ENCODE measurements around the gene LCNL1.

The LCNL1 gene

DNA sequence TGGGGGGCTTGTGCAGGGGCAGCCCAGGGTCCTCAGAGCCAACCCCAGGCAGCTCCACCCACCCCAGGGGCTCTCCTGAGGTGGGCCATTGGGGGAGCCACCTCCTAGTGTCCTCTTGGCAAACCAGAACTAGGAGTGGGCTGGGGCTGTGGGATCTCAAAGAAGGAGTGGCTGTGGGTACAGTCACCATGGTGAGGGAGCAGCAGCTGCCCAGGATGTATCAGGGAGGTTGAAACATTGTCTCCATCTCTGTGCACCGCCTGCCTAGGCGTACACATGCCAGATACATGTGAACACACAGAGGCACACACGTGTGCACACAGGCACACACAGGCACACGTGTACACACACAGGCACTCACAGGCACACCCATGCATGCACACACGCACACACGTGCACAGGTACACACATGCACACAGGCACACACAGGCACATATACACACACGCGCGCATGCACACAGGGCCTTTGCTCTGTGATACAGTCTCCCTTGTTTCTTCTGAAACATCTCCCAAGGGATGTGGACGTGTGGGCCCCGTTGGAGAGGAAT, 20.0 kb upstream of the LCNL1 start:
- no peak overlapping the region for H3K4me3 ChIP-seq (ENCODE audit: low read depth in 1 of 2, low read length in 2 of 2)
- no peaks in the 10 kb centered on the region for H3K36me3 ChIP-seq (ENCODE audit: control insufficient read depth in 1 of 2, insufficient read depth in 2 of 2, low read length in 2 of 2)
- no peaks in the 10 kb centered on the region for H3K27me3 ChIP-seq (ENCODE audit: low read depth, low read length)
- H3K9me3 ChIP-seq (ENCODE audit: control insufficient read depth in 1 of 2, low read length in 2 of 2), result no peaks in the 10 kb centered on the region
- H3K4me1 ChIP-seq (ENCODE audit: control insufficient read depth in 1 of 2, insufficient read depth in 2 of 2, low read length in 2 of 2), result peaks cover 0 to 10% of the 10 kb centered on the region in 2 donors
- H3K27ac ChIP-seq (ENCODE audit: low read length), result no peak overlapping the region

DNA sequence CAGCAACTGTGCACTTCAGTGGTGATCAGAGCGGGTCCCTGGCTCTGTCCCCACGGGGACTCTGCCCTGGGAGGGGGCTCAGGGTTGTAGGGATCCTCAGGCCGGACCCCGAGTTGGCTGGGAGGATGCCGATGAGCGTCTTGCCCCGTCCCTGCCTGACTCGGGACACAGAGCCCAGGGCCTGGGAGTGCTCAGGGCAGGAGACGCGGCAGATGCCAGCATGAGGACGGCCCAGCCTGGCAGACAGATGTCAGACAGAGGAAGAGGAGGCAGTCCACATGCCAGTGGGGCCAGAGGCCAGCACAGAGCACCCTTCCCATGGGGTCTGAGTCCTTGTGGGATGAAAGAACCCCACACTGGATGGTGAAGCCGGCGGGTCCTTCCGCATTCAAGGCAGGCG, 19.5 kb upstream of the LCNL1 start:
- no peaks in the 10 kb centered on the region for H3K9me3 ChIP-seq (ENCODE audit: control insufficient read depth in 1 of 2, low read length in 2 of 2)
- no peak overlapping the region for H3K27ac ChIP-seq (ENCODE audit: low read length)
- H3K4me1 ChIP-seq (ENCODE audit: control insufficient read depth in 1 of 2, insufficient read depth in 2 of 2, low read length in 2 of 2), result peaks cover 0 to 10% of the 10 kb centered on the region in 2 donors
- no peak overlapping the region for H3K4me3 ChIP-seq (ENCODE audit: low read depth in 1 of 2, low read length in 2 of 2)
- no peaks in the 10 kb centered on the region for H3K36me3 ChIP-seq (ENCODE audit: control insufficient read depth in 1 of 2, insufficient read depth in 2 of 2, low read length in 2 of 2)
- no peaks in the 10 kb centered on the region for H3K27me3 ChIP-seq (ENCODE audit: low read depth, low read length)

DNA sequence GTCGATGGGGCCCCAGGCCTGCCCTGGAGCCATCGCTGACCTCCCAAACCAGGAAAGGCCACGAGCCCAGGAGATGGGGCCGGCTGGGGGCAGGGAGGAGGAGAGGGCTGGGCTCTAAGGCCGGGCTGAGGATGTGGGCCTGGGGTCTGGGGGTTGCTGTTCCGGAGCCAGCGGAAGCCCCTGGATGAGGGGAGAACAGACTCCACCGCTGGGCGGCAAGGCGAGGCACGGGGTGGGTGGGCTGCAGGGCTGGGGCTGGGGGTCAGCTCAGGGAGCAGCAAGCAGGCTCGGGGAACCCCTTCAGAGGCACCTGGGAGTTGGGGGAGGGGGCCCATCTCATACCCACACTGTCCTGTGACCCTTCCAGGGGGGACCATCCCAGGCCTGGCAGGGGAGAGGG, 19.0 kb upstream of the LCNL1 start:
- H3K27ac ChIP-seq (ENCODE audit: low read length), result no peak overlapping the region
- H3K27me3 ChIP-seq (ENCODE audit: low read depth, low read length), result no peaks in the 10 kb centered on the region
- no peaks in the 10 kb centered on the region for H3K36me3 ChIP-seq (ENCODE audit: control insufficient read depth in 1 of 2, insufficient read depth in 2 of 2, low read length in 2 of 2)
- H3K4me1 ChIP-seq (ENCODE audit: control insufficient read depth in 1 of 2, insufficient read depth in 2 of 2, low read length in 2 of 2), result peaks cover 0 to 10% of the 10 kb centered on the region in 2 donors
- no peak overlapping the region for H3K4me3 ChIP-seq (ENCODE audit: low read depth in 1 of 2, low read length in 2 of 2)
- H3K9me3 ChIP-seq (ENCODE audit: control insufficient read depth in 1 of 2, low read length in 2 of 2), result no peaks in the 10 kb centered on the region

DNA sequence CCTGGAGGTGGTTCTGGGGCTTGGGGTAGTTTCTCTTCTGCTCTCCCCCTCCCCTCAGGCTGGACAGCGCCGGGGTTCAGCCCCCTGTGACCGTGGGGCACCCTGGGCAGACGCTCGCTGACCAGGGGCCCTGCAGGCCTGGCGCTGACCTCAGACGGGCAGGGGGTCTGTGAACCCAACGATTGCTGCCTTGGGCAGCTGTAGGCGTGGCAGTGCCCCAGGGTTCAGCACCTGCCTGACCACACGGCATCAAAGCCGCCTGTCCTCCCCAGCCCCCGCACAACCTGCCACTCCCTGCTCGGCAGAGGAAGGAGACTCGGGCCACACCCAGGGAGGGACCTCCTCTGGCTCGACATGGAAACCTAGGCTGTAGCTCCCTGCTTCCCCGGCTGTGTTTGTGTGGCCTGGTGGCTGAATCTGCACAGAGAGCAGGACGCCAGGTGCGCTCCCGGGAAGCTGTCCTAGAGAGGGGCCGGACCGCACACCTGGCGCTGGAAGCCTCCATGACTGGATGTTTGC, 18.6 kb upstream of the LCNL1 start:
- Histone ChIP-seq H3K27me3 (ENCODE audit: low read depth, low read length) (no peaks in the 10 kb centered on the region), H3K4me1 (ENCODE audit: control insufficient read depth in 1 of 2, insufficient read depth in 2 of 2, low read length in 2 of 2) (peaks cover 0 to 10% of the 10 kb centered on the region in 2 donors), H3K9me3 (ENCODE audit: control insufficient read depth in 1 of 2, low read length in 2 of 2) (no peaks in the 10 kb centered on the region), H3K4me3 (ENCODE audit: low read depth in 1 of 2, low read length in 2 of 2) (no peak overlapping the region), H3K36me3 (ENCODE audit: control insufficient read depth in 1 of 2, insufficient read depth in 2 of 2, low read length in 2 of 2) (no peaks in the 10 kb centered on the region), H3K27ac (ENCODE audit: low read length) (no peak overlapping the region)

DNA sequence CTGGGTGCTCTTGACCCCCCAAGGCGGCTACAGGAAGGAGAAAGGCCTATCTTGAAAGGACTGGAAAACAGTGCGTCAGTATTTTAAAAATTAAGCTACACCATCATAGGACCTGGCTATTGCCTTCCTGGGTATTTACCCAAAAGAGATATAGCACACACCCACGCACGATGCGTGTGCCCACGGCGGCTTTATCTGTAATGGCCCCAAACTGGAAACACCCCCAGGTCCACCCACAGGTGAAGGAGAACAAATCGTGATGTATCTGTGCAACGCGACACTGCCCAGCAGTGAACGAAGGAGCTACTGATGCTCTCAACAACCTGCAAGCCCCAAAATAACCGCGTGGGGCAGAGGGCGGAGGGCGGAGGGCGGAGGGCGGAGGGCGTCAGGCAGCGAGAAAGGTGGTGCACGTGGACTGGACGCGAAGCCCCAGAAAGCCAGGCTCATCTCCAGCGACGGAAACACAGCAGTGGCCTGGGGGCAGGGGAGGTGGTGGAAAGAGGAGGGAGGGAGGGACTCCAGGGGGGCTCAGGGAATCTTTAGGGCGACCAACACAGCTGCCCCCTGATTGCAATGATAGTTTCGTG, 17.9 kb upstream of the LCNL1 start:
- H3K4me1 ChIP-seq (ENCODE audit: control insufficient read depth in 1 of 2, insufficient read depth in 2 of 2, low read length in 2 of 2), result peaks cover 0 to 10% of the 10 kb centered on the region in 2 donors
- no peak overlapping the region for H3K27ac ChIP-seq (ENCODE audit: low read length)

DNA sequence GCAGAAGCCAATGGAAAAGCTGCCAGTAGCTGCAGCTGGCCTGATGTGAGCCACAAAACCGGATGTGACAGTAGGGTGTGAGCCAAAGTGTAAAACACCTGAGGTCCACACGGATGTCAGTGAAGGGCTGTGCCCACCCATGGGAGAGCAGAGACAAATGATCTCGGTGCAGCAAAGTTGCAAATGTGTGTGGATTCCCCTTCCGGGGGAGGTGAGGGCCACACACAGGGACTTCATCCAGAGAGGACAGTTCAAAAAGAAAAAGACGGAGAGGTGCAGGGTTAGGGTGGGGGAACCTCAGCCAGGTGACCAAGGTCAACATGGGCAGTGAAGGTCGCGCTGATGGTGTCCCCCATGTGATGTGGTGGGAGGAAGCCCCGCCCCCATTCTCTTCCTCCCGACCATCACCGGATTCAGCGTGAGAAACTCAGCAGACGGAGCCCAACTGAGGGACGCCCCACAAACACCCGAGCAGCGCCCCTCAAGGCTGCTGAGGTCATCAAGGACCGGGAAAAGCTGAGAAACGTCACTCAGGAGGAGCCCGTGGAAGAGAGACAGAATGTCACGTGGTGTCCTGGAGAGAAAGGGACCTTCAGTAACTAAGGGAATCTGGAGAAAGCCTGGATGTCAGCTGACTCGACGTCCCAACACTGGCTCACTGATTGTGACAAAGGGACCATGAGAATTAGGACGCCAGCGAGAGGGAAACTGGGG, 16.9 kb upstream of the LCNL1 start:
- Histone ChIP-seq H3K36me3 (ENCODE audit: control insufficient read depth in 1 of 2, insufficient read depth in 2 of 2, low read length in 2 of 2) (no peaks in the 10 kb centered on the region), H3K4me3 (ENCODE audit: low read depth in 1 of 2, low read length in 2 of 2) (peak overlapping the region in 1 of 2 donors; percentile 11), H3K27me3 (ENCODE audit: low read depth, low read length) (no peaks in the 10 kb centered on the region), H3K27ac (ENCODE audit: low read length) (no peak overlapping the region), H3K4me1 (ENCODE audit: control insufficient read depth in 1 of 2, insufficient read depth in 2 of 2, low read length in 2 of 2) (peaks cover 0 to 7% of the 10 kb centered on the region in 2 donors), H3K9me3 (ENCODE audit: control insufficient read depth in 1 of 2, low read length in 2 of 2) (no peaks in the 10 kb centered on the region)

More for the DNA sequence above, 17.9 kb upstream of the LCNL1 start:
- H3K27me3 ChIP-seq (ENCODE audit: low read depth, low read length), result no peaks in the 10 kb centered on the region
- no peak overlapping the region for H3K4me3 ChIP-seq (ENCODE audit: low read depth in 1 of 2, low read length in 2 of 2)
- H3K36me3 ChIP-seq (ENCODE audit: control insufficient read depth in 1 of 2, insufficient read depth in 2 of 2, low read length in 2 of 2), result no peaks in the 10 kb centered on the region
- no peaks in the 10 kb centered on the region for H3K9me3 ChIP-seq (ENCODE audit: control insufficient read depth in 1 of 2, low read length in 2 of 2)

DNA sequence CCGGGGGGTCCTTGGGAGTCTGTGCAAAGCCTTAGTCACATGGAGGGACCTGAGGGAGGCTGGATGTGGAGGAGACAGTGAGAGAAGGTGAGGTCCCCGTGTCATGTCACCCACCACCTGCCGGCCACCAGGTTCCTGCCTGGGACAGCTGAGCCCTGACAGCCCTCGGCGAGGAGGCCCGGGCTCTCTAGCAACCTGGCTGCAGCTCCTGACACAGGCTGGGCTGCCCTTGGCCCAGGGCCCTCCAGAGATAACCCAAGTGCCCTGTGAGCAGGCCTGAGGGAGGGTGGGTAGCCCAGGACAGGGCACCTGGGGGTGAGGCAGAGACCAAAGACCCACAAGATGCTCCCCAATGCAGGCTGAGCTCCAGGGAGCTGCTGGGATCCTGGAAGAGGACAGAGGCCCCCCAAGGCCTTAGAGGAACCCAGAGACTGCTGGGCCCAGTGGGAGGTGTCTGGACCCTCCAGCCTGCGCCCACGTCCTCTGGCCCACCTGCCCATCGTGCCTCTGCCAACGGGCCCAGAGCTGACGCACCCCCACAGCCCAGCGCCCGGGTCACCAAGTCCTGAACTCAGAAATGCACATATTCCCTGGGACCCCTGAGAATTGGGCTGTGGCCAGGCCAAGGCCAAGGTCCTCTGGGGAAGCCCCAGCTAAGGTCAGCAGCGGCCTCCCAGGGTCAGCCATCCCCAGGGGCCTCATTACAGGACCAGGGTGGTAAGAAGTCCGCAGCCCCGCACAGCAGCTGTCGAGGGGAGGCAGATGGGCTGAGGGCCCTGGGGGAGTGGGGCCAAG, 14.3 kb upstream of the LCNL1 start:
- H3K27ac ChIP-seq (ENCODE audit: low read length), result no peak overlapping the region
- peaks cover 0 to 6% of the 10 kb centered on the region in 2 donors for H3K4me1 ChIP-seq (ENCODE audit: control insufficient read depth in 1 of 2, insufficient read depth in 2 of 2, low read length in 2 of 2)
- H3K9me3 ChIP-seq (ENCODE audit: control insufficient read depth in 1 of 2, low read length in 2 of 2), result no peaks in the 10 kb centered on the region
- H3K4me3 ChIP-seq (ENCODE audit: low read depth in 1 of 2, low read length in 2 of 2), result no peak overlapping the region
- no peaks in the 10 kb centered on the region for H3K36me3 ChIP-seq (ENCODE audit: control insufficient read depth in 1 of 2, insufficient read depth in 2 of 2, low read length in 2 of 2)
- no peaks in the 10 kb centered on the region for H3K27me3 ChIP-seq (ENCODE audit: low read depth, low read length)

DNA sequence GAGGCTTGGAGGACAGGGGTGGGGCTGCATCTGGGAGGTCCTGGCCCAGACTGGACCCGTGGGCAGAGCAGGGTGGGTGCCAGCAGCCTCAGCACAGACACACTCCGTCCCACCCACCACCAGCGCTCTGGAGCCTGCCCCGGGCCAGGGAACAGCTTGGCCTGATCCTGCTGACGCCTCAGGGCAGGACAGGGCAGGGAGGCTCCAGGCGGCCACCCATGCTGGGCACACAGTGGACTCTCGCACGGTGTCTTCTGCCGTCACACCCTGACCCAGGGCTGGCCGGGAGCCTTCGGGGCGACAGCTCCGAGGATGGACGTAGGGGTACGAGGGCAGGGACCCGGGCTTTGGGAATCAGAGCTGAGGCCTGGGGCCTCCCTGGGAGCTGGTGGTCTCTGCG, 13.6 kb upstream of the LCNL1 start:
- H3K4me3 ChIP-seq (ENCODE audit: low read depth in 1 of 2, low read length in 2 of 2), result no peak overlapping the region
- H3K27me3 ChIP-seq (ENCODE audit: low read depth, low read length), result no peaks in the 10 kb centered on the region
- H3K9me3 ChIP-seq (ENCODE audit: control insufficient read depth in 1 of 2, low read length in 2 of 2), result no peaks in the 10 kb centered on the region
- H3K27ac ChIP-seq (ENCODE audit: low read length), result no peak overlapping the region
- H3K36me3 ChIP-seq (ENCODE audit: control insufficient read depth in 1 of 2, insufficient read depth in 2 of 2, low read length in 2 of 2), result no peaks in the 10 kb centered on the region
- peaks cover 0 to 6% of the 10 kb centered on the region in 2 donors for H3K4me1 ChIP-seq (ENCODE audit: control insufficient read depth in 1 of 2, insufficient read depth in 2 of 2, low read length in 2 of 2)

DNA sequence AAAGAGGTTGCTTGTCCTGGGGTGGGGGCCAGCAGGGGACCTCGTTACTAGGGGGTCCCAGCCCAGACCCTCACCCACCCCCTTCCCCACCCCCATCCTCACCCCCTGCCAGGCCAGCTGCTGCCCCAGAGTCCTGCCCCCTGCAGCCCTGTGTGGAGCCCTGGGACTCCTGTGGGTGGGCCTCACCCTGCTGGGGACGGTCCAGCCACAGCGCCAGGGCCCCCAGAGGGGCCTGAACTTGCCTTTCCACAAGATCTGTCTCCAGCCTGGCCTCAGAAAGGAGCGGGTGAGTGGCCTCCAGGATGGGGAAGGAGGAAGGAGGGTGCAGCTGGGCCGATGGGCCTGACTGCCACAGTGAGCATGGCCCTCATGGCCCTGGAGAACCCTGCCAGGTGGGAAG, 13.0 kb upstream of the LCNL1 start:
- Histone ChIP-seq H3K4me1 (ENCODE audit: control insufficient read depth in 1 of 2, insufficient read depth in 2 of 2, low read length in 2 of 2) (peaks cover 0 to 6% of the 10 kb centered on the region in 2 donors), H3K36me3 (ENCODE audit: control insufficient read depth in 1 of 2, insufficient read depth in 2 of 2, low read length in 2 of 2) (no peaks in the 10 kb centered on the region), H3K27me3 (ENCODE audit: low read depth, low read length) (no peaks in the 10 kb centered on the region), H3K27ac (ENCODE audit: low read length) (no peak overlapping the region), H3K9me3 (ENCODE audit: control insufficient read depth in 1 of 2, low read length in 2 of 2) (no peaks in the 10 kb centered on the region), H3K4me3 (ENCODE audit: low read depth in 1 of 2, low read length in 2 of 2) (no peak overlapping the region)

DNA sequence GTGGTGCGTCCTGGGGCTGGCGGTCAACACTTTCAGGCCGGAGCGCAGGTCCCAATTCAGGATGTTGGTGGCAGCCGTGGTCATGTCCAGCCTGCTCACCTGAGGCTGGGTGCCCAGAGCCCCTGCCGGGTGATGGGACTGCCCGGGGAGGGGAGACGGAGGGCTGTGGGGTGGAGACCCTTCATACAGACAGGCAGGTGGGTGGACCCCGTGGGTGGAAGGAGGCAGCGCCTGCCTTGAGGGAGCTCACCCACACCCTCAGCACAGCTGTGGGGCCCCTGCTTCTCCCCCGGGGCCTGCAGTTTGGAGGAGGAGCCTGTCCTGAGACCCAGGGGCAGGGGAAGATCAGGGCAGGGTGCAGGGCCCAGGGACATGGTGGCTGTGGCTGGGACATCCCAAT, 12.4 kb upstream of the LCNL1 start:
- Histone ChIP-seq H3K36me3 (ENCODE audit: control insufficient read depth in 1 of 2, insufficient read depth in 2 of 2, low read length in 2 of 2) (no peaks in the 10 kb centered on the region), H3K9me3 (ENCODE audit: control insufficient read depth in 1 of 2, low read length in 2 of 2) (no peaks in the 10 kb centered on the region), H3K4me3 (ENCODE audit: low read depth in 1 of 2, low read length in 2 of 2) (no peak overlapping the region), H3K4me1 (ENCODE audit: control insufficient read depth in 1 of 2, insufficient read depth in 2 of 2, low read length in 2 of 2) (peaks cover 0 to 6% of the 10 kb centered on the region in 2 donors), H3K27me3 (ENCODE audit: low read depth, low read length) (no peaks in the 10 kb centered on the region), H3K27ac (ENCODE audit: low read length) (no peak overlapping the region)

DNA sequence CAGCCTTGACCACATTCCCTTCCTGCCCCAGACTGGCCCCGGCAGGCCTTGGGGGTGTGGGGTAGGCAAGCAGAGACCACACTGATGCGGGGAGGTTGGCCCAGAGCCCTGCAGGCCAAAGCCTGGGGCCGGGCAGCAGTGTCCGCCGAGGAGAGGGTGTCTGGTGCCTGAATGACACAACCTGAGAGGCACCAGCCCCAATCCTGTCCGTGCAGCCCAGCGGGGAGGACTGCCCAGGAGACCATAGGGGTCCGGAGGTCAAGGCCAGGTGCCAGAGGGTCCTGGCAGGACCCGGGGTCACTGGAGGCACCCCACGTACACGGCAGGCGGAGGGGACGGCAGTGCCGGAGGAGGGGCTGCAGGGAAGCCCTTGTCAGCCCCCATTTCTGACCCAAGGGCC, 11.0 kb upstream of the LCNL1 start:
- Histone ChIP-seq H3K27me3 (ENCODE audit: low read depth, low read length) (no peaks in the 10 kb centered on the region), H3K36me3 (ENCODE audit: control insufficient read depth in 1 of 2, insufficient read depth in 2 of 2, low read length in 2 of 2) (no peaks in the 10 kb centered on the region), H3K27ac (ENCODE audit: low read length) (no peak overlapping the region), H3K4me3 (ENCODE audit: low read depth in 1 of 2, low read length in 2 of 2) (no peak overlapping the region), H3K9me3 (ENCODE audit: control insufficient read depth in 1 of 2, low read length in 2 of 2) (no peaks in the 10 kb centered on the region), H3K4me1 (ENCODE audit: control insufficient read depth in 1 of 2, insufficient read depth in 2 of 2, low read length in 2 of 2) (peaks cover 0 to 6% of the 10 kb centered on the region in 2 donors)
